NCI-H82 treated with DMSO at 0.1 percent for 48 hours (cell line): ENCODE data around the gene SNTG2.

Source experiments
- DNase-seq: peaks from one replicate; lab custom pipeline; 2025; ENCODE audit not compliant: unreplicated experiment; lab: John Stamatoyannopoulos, UW

The SNTG2 gene

GRCh38 chr2:1047485-1047884 is 96.8 kb downstream of the SNTG2 start:
- no peak for DNase-seq

DNA sequence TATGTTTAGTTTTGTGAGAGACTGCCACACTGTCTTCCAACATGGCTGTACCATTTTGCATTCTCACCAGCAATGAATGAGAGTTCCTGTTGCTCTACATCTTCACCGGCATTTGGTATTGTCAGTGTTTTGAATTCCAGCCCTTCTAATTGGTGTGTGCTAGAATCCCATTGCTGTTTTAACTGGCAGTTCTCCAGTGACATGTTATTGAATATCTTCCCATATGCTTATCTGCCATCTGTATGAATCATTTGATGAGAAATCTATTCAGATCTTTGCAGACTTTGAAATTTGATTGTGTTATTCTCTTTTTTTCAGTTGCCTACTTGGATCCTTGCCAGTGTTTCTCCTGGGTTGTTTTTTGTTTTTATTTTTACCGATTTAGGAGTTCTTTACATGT is 99.0 kb downstream of the SNTG2 start:
- no peak for DNase-seq

DNA sequence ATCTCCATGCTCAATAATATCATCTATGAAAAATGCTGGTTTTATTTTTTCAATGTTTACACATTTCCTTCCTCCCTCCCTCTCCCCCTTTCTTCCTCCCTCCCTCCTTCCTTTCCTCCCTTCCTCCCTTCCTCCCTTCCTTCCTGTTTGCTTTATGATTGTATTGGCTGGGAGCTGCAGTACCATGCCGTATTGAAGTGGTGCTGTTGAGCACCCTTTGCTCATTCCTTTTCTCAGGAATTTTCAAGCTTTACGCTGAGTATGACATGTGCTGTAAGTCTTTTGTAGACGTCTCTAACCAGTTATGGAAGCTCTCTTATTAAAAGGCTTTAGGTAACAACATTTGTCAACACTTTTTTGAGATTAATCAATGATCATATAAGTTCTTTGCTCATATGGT is 100.4 kb downstream of the SNTG2 start:
- DNase-seq: no peak

DNA sequence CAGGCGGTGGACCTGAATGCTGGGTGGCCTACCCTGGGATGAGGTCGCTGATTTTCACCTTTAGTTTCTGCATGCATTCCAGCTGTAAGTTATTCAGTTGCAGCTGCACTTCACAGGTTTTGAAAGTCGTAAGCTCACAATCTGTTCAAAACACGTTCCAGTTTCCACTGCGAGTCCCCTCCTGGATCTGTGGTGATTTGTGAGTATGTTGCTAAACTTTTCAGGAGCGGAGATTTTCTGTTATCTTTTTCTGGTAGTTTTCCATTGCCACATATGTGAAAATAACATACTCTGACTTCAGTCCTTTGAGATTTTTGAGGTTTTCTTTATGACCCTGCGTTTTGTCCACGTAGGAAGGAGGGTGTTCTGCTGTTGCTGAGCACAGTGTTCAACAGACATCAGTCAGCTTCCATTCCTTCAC is 102.1 kb downstream of the SNTG2 start:
- no peak for DNase-seq

GRCh38 chr2:1053786-1054185 is 103.1 kb downstream of the SNTG2 start:
- DNase-seq: no peak

GRCh38 chr2:1054399-1054798 is 103.8 kb downstream of the SNTG2 start:
- no peak for DNase-seq

GRCh38 chr2:1055014-1055595 is 104.5 kb downstream of the SNTG2 start:
- DNase-seq: no peak

DNA sequence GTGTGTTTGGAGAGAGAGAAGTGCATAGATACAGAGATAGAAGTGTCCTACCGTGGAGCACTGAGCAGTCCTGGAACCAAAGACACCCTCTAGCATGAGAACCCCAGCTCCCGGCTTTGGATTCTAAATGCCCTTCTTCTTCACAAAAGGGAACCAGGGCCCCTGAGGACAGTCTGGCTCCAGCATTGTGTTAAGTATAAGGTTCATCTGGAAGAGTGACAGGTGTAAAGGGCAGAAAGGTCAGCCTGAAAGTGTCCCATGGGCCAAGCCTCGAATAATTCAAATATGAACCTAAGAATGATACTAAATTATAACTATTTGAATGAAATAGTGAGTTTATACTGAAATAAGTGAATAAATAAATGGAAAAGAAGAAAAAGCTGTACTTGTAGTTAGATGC is 109.7 kb downstream of the SNTG2 start:
- DNase-seq: no peak

DNA sequence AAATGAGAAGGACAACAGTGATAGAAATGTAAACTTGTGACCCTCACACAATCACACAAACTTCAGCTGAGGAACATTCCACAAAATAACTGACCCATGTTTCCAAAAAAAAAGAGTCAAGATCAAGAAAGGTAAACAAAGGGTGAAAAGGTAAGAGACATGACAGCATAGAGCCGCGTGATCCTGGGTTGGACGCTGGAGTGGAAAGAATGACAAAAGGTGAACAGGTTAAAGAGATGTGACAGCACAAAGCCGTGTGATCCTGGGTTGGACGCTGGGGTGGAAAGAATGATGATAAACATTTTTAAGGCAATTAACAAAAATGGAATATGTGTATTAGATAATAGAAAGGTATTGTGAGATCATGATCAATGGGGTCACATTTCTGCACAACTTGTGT is 110.3 kb downstream of the SNTG2 start:
- no peak for DNase-seq

DNA sequence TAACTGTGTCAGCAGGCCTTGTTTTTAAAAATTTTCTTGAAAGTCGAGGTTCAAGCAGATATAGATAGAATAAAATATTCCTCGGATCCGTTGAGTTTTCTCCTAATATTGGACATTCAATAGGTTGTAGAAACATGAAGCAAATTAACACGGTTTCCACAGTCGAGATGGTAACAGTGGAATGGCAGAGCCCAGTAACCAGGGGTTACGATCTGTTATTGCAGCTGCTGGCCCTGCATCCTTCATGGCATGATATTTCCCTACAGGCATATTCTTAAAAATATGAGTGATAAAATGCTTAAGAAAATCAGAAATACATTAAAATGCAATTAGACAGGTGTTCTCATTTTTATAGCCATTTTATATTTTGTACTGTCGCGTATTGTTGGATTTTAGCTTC is 117.6 kb downstream of the SNTG2 start:
- DNase-seq: no peak

GRCh38 chr2:1068822-1069221 is 118.2 kb downstream of the SNTG2 start:
- DNase-seq: no peak

GRCh38 chr2:1069847-1070246 is 119.2 kb downstream of the SNTG2 start:
- DNase-seq: no peak

DNA sequence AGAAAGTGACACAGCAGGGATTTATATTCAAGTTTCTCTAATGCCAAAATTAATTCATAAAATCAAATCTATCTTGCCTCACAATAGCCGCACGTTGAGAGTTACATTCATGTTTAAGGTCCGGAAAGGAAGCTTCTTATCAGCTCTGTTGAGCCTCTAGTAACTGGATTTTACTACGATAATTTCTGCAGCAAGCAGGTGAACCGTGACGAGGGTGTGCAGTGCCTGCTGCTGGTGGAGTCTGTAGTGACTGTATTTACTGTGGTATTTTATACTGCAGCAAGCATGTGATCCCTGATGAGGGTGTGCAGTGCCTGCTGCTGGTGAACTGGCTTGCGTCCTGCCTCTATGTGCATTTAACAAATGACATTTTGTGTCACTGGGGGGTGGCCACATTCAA is 120.0 kb downstream of the SNTG2 start:
- DNase-seq: no peak

DNA sequence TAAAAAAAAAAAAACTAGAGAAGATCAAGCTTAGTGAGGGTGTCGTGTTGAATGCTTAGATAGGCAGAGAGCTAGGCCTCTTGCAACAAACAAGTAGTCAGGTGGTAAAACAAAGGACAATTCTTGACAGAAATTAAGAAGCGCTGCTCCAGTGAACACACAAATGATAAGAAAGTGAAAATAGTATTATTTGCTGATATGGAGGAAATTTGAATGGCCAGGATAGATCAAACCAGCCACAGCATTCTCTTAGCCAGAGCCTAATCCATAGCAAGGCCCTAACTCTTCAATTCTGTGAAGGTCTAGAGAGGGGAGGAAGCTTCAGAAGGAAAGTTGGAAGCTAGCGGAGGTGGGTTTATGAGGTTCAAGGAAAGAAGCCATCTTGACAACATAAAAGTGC is 121.0 kb downstream of the SNTG2 start:
- DNase-seq: no peak

DNA sequence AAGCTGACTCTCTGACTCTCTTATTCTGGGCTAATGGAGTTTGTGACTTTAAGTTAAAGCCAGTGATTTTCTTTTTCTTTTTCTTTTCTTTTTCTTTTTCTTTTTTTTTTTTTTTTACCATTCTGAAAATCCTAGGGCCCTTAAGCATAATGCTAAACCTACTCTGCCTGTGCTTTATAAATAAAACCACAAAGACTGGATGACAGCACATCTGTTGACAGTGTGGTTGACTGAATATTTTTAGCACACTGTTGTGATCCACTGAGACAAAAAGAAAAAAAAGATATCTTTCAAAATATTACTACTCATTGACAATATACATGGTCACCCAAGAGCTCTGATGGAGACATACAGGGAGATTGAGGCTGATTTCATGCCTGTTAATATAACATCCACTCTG is 121.6 kb downstream of the SNTG2 start:
- DNase-seq: no peak

- DNase-seq: no peak
Observed at GRCh38 chr2:1077911-1078310, 127.3 kb downstream of the SNTG2 start.

DNA sequence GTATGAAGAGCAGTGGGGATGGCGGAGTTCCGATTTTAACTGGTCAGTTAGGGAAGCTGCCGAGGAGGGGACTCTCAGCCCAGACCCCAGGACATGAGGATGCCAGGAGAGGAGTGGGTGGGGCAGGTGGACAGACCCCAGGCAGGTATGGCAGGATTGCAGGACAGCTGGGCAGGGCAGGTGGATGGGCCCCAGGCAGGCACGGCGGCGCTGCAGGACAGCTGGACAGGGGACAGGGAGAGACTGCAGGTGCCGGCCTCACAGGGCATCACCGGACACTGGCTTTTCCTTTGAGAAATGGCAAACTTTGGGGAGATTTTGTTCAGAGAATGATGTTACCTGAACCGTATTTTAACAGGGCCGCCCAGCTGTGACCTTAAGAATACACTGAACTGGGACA is 127.7 kb downstream of the SNTG2 start:
- no peak for DNase-seq

DNA sequence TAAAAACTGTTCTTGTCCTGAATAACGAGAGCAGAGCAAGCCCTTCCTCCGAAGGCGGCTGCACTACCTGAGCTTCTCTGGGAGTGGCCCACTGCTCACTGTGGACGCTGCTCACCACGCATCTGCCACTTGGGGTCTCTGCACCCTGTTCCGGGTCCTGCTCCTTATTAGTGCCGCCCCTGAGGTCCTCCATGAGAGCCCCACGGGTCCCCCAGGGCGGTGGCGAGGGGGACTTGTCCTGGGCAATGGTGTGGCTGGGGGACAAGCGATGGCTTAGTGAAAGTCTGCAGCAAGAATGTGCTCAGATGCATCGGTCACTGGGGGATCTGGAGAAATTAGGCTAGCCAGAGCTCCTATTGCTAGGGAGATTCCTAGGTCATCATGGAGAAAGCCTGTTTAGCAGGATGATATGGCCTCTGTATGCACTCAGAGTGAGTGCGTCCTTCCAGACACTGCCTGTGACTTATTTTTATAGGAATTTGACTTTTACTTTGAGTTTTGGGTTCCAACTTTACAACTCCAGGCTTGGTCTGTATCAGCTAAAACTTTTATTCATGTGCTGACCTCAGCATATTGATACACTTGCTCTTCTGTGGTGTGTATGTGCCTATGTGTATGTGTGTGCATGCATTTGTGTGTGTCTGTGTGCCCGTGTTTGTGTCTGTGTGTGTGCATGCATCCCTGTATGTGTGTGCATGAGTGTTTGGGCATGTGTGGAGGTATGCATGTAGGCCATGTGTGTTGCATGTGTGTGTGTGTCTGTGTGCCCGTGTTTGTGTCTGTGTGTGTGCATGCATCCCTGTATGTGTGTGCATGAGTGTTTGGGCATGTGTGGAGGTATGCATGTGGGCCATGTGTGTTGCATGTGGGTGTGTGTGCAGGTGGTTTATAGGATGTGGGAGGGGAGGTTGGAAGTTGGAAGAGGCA is 129.5 kb downstream of the SNTG2 start:
- DNase-seq: no peak

DNA sequence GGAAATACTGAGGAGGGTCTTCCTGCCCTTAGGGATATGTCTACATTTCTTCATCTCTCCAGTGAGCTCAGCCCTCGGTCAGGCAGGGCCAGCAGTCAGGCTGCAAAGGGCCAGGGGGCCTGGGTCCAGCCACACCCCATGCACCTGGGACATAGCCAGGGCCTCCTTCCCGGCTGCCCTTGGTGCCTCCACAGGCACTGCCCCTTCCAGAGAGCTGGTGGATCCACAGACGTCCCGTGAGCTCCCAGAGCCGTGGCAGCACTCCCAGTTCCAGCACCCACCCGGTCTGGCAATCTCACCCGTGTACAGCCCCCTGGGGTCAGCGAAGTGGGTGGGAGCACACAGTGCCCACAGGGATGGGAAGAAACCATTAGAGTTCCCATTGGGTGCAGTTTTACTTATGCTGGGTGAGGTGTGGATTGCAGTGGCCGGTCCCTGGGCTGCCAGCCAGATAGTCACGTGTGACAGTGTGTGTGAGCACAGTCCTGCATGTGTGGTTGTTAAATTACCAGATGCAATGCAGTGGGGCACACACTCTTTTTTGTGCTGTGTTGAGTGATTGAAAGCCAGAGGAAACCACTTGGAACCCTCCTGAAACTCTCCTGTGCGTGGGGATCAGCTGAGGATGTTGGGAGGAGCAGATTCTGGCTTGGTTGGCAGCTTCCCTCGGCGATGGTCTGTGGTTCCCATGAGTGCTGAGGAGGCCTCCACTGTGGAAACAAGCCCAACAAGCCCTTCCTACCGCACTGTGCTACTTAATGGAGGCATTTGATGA is 131.0 kb downstream of the SNTG2 start:
- DNase-seq: no peak

- no peak for DNase-seq
Observed at GRCh38 chr2:1082456-1083205, 132.0 kb downstream of the SNTG2 start.

DNA sequence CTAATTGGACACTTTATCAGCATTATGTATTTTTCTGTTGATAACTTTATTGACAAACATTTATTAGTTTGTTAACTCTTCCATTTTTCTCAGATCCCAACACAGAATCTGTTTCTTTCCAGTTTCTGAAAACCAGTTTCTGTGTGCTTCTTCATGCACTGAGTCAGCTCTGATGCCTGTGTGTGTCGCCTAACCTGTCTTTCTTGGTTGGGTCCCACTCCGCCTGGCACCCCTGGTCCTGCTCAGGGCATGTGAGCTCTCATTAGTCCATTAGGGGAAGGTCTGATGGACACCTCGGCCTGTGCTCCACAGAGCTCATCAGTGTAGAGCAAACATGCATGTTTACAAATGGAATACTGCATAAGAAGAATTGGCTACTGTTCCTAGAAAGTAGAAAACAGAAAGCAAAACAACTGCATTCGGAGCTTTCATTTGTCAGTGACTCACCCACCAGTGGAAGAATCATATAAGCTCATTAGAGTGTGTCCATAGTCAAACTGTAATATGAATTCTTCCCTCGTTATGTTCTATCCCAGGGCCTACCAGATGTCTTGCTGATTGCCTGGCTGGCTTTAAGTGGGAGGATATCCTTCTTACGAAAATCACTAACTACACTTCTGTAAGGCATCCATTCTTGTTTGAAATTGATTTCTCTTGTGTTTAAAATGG is 137.7 kb downstream of the SNTG2 start:
- no peak for DNase-seq
